ENCODE measurements around the gene PTPRM.

DNA sequence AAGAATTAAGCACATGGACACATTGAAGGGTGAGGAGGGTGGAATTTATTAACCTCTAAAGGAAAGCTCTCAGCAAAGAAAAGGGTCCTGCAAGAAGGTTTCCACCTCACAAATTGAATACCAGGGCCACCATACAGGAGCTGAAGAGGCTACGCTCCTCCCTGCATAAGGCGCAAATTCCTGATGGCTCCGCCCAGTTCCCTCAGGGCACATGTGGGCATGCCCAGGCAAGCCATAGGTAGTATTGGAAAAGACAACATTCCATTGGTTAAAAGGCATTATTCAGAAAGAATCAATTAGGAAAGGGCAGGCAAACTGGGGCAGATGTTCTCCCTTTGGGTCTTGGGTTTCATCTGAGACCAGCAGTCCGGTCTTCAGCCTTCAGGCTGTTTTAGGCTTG lies 161.2 kb downstream of the PTPRM start:
- TF ChIP-seq CTCF (IDR thresholded peaks at IDR 0.05; ENCODE audit: extremely low read depth in 1 of 2, insufficient read depth in 1 of 2, low read depth in 1 of 2, low read length in 2 of 2) (no peak), POLR2A (IDR thresholded peaks at IDR 0.05; ENCODE audit: low read depth, low read length) (no peak), POLR2AphosphoS5 (IDR thresholded peaks at IDR 0.05; ENCODE audit: insufficient read depth, low read depth, low read length) (no peak), EZH2 (IDR thresholded peaks at IDR 0.05; ENCODE audit: borderline replicate concordance, low read depth, low read length, severe bottlenecking) (no peak), MYC (IDR thresholded peaks at IDR 0.05; ENCODE audit: low read depth, low read length) (no peak), MAX (IDR thresholded peaks at IDR 0.05; ENCODE audit: insufficient read depth, insufficient read length) (no peak), JUN (IDR thresholded peaks at IDR 0.05; ENCODE audit: borderline replicate concordance, insufficient read depth, insufficient read length, low read depth) (no peak), GATA2 (IDR thresholded peaks at IDR 0.05; ENCODE audit: insufficient read depth, insufficient read length, low read depth, low read length) (no peak), FOS (IDR thresholded peaks at IDR 0.05; ENCODE audit: borderline replicate concordance, insufficient read depth, low read length) (no peak)

All from endothelial cell of umbilical vein (primary cell).